IMR-90 (cell line): ENCODE measurements around the gene KCNAB1. TPM values are rescaled to one million over a fixed set of nuclear protein-coding genes. Genes with fewer than 3 reads are reported as not detected.

Source experiments
- ATAC-seq: fragments of 200-7000 bp; cut with Tn5 transposase; 2 replicates; pipeline ENCODE4 v1.9.1; 2020; ENCODE audit warnings: low read depth, mild to moderate bottlenecking, moderate library complexity
- BruUV-seq: library from RNA; stranded (reverse); fragments of 400-500 nt; replicated peaks from 2 replicates; lab custom pipeline; 2021; lab: Mats Ljungman, UMichigan
- CTCF ChIA-PET: fragments of 300-600 bp; formaldehyde crosslinking; extraction: SDS; loops from one replicate; lab custom pipeline; 2021; ENCODE audit warnings: antibody characterized with exemption; lab: Yijun Ruan, JAX
- POLR2A ChIA-PET: fragments of 300-600 bp; sonication (Branson Sonifier 250); formaldehyde crosslinking; loops from one replicate; lab custom pipeline; 2022; ENCODE audit warnings: antibody characterized with exemption; ENCODE audit not compliant: unreplicated experiment; lab: Charles Lee
- DNase-seq: peaks from one replicate; pipeline ENCODE4 v3.0.0; 2013
- H2AFZ ChIP-seq: replicated peaks from 2 replicates; pipeline ENCODE3; 2013; ENCODE audit warnings: low read length, mild to moderate bottlenecking; ENCODE audit not compliant: poor library complexity
- H2AK5ac ChIP-seq: 2 replicates; pipeline ENCODE4 v1.6.1; 2013; ENCODE audit warnings: low read depth, low read length, inconsistent platforms
- H2AK9ac ChIP-seq: replicated peaks from 2 replicates; pipeline ENCODE3; 2013; ENCODE audit warnings: mild to moderate bottlenecking, low read depth, low read length, moderate library complexity; ENCODE audit not compliant: poor library complexity
- H2BK120ac ChIP-seq: 2 replicates; pipeline ENCODE4 v1.6.1; 2013; ENCODE audit warnings: low read depth, low read length, inconsistent platforms
- H2BK15ac ChIP-seq: 3 replicates; pipeline ENCODE4 v1.6.1; 2013; ENCODE audit warnings: low read depth, low read length, inconsistent platforms
- H2BK20ac ChIP-seq: 2 replicates; pipeline ENCODE4 v1.6.1; 2013; ENCODE audit warnings: low read depth, mild to moderate bottlenecking, inconsistent platforms, low read length, moderate library complexity
- H2BK5ac ChIP-seq: 2 replicates; pipeline ENCODE4 v1.6.1; 2013; ENCODE audit warnings: mild to moderate bottlenecking, low read depth, low read length, inconsistent platforms; ENCODE audit not compliant: poor library complexity, severe bottlenecking
- H3K14ac ChIP-seq: replicated peaks from 2 replicates; pipeline ENCODE4 v1.6.1; 2013; ENCODE audit warnings: low read depth, low read length, inconsistent platforms
- H3K18ac ChIP-seq: 2 replicates; pipeline ENCODE4 v1.6.1; 2013; ENCODE audit warnings: low read depth, low read length, control low read depth
- H3K23ac ChIP-seq: 2 replicates; pipeline ENCODE4 v1.6.1; 2013; ENCODE audit warnings: low read depth, low read length, inconsistent platforms
- H3K27ac ChIP-seq: 2 replicates; pipeline ENCODE4 v1.5.1; 2013; ENCODE audit warnings: mild to moderate bottlenecking, control low read depth, low read length; ENCODE audit not compliant: insufficient read depth
- H3K27me3 ChIP-seq: 2 replicates; pipeline ENCODE4 v1.6.1; 2013; ENCODE audit warnings: low read length; ENCODE audit not compliant: control insufficient read depth, insufficient read depth
- H3K36me3 ChIP-seq: 2 replicates; pipeline ENCODE4 v1.6.1; 2013; ENCODE audit warnings: low read length, mixed read lengths; ENCODE audit not compliant: control insufficient read depth, insufficient read depth
- H3K4ac ChIP-seq: 2 replicates; pipeline ENCODE4 v1.6.1; 2013; ENCODE audit warnings: low read depth, low read length, inconsistent platforms
- H3K4me1 ChIP-seq: 2 replicates; pipeline ENCODE4 v1.6.1; 2013; ENCODE audit warnings: low read length, mixed read lengths; ENCODE audit not compliant: control insufficient read depth, insufficient read depth
- H3K4me2 ChIP-seq: 2 replicates; pipeline ENCODE4 v1.6.1; 2013; ENCODE audit warnings: low read depth, mild to moderate bottlenecking, control low read depth, low read length, moderate library complexity
- H3K4me3 ChIP-seq: 2 replicates; pipeline ENCODE4 v1.5.1; 2013; ENCODE audit warnings: low read depth, mild to moderate bottlenecking, control low read depth, low read length, moderate library complexity; ENCODE audit not compliant: insufficient read depth
- H3K56ac ChIP-seq: 2 replicates; pipeline ENCODE4 v1.6.1; 2013; ENCODE audit warnings: low read length, inconsistent platforms; ENCODE audit not compliant: insufficient read depth; ENCODE audit errors: extremely low read depth
- H3K79me1 ChIP-seq, 2 experiments: 2 replicates each; pipeline ENCODE4 v1.6.1; 2013; ENCODE audit warnings: low read length in 2 of 2, inconsistent platforms in 1 of 2, low read depth in 1 of 2
- H3K9ac ChIP-seq: 2 replicates; pipeline ENCODE4 v1.6.1; 2013; ENCODE audit warnings: low read depth, low read length, control low read depth
- H3K9me1 ChIP-seq: 2 replicates; pipeline ENCODE4 v1.6.1; 2013; ENCODE audit warnings: low read length, inconsistent platforms; ENCODE audit not compliant: insufficient read depth
- H3K9me3 ChIP-seq: 2 replicates; pipeline ENCODE4 v1.6.1; 2013; ENCODE audit warnings: low read length; ENCODE audit not compliant: control insufficient read depth, insufficient read depth
- H4K20me1 ChIP-seq: 2 replicates; pipeline ENCODE4 v1.6.1; 2013; ENCODE audit warnings: low read length, inconsistent platforms; ENCODE audit not compliant: insufficient read depth
- H4K5ac ChIP-seq: 2 replicates; pipeline ENCODE4 v1.6.1; 2013; ENCODE audit warnings: mild to moderate bottlenecking, low read depth, low read length, control low read depth
- H4K8ac ChIP-seq, 2 experiments: 2 replicates each; pipeline ENCODE4 v1.6.1; 2013; ENCODE audit warnings: low read depth in 2 of 2, low read length in 2 of 2, control low read depth in 1 of 2, inconsistent platforms in 1 of 2
- H4K91ac ChIP-seq: 2 replicates; pipeline ENCODE4 v1.6.1; 2013; ENCODE audit warnings: low read depth, low read length, inconsistent platforms; ENCODE audit not compliant: insufficient read depth
- CHD1 ChIP-seq: IDR thresholded peaks from 2 replicates; pipeline ENCODE4 v1.6.1; 2012; ENCODE audit warnings: low read depth, low read length, improper control_type of control experiment
- MXI1 ChIP-seq: IDR thresholded peaks from 2 replicates; pipeline ENCODE4 v1.6.1; 2012; ENCODE audit warnings: low read depth, mild to moderate bottlenecking, low read length, moderate library complexity, borderline replicate concordance
- RAD21 ChIP-seq: IDR thresholded peaks from 2 replicates; pipeline ENCODE4 v1.6.1; 2012; ENCODE audit warnings: low read length, improper control_type of control experiment
- WGBS, 2 experiments: methylation state at CpG; one replicate each; pipeline versions ENCODE4 v1.1.5 to v1.1.7; 2013; ENCODE audit warnings: missing lambda C conversion rate in 2 of 2; ENCODE audit not compliant: insufficient read length in 1 of 2; ENCODE audit errors: extremely low coverage in 2 of 2; 5-methylcytosine and 5-hydroxymethylcytosine counted together
- dilution Hi-C: fragments of 300-500 bp; cut with HindIII; formaldehyde crosslinking; loops from one replicate; pipeline ENCODE4 v1.14.3; 2018; ENCODE audit warnings: low sequenced_read_pairs; ENCODE audit not compliant: unreplicated experiment
- in situ Hi-C: fragments of 300-500 bp; cut with MboI; formaldehyde crosslinking; loops from 3 replicates; pipeline ENCODE4 v1.14.3; 2019; ENCODE audit warnings: low sequenced_read_pairs, inconsistent platforms, mixed read lengths
- intact Hi-C: fragments of 100-400 bp; cut with micrococcal nuclease; formaldehyde crosslinking; loops from 2 replicates; pipeline ENCODE4 v1.10.0; 2022
- polyA plus RNA-seq, 3 experiments: library from polyadenylated mRNA; depleted of rRNA; stranded (reverse); fragments of >200 nt; gene quantifications; 2 replicates each; pipeline ENCODE4 v1.2.3, GENCODE V29; 2012; ENCODE audit warnings: low replicate concordance in 1 of 3
- total RNA-seq: library from RNA; depleted of rRNA; stranded (reverse); fragments of >200 nt; gene quantifications from 2 replicates; pipeline ENCODE4 v1.2.3, GENCODE V29; 2012
- TF ChIP-seq, protein P1 (sequence below): conservative IDR thresholded peaks from 2 replicates; pipeline ENCODE4 v1.5.1; 2012; ENCODE audit warnings: mild to moderate bottlenecking, low read depth, low read length, improper control_type of control experiment

Gene KCNAB1
- total and polyA plus RNA-seq, 2 of the 4 experiments (the other 2 are of a cell fraction): under 0.01 to 0.07 TPM

DNA sequence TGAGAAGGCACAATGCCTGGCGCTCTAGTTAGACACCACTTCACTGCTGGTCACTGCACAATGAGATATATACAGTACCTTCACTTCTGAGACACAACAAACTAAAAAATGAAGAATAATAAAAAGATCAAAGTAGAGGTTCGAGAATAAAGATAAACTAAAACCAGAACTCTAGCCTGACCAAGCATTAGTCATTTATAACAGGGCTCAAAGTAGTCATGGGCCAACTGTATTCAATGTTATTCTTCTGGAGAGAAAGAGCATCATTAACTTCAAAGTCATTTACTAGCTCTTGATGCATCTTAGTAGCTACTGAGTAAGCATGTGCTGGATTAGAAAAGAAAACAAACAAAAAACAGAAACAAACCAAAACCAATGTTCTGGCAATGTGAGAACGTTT lies 289.3 kb downstream of the KCNAB1 start:
- Histone ChIP-seq H3K4ac (no peak overlapping the region), H3K14ac (no peak overlapping the region), H2AFZ (no peak overlapping the region), H4K91ac (no peak overlapping the region), H2BK15ac (no peak overlapping the region), H2BK5ac (no peak overlapping the region), H3K56ac (no peak overlapping the region), H2AK9ac (no peak overlapping the region), H3K18ac (no peak overlapping the region), H4K8ac (no peak overlapping the region), H4K5ac (no peak overlapping the region), H3K9ac (no peak overlapping the region), H3K9me1 (no peaks in the 10 kb centered on the region), H2BK20ac (no peak overlapping the region), H2BK120ac (no peak overlapping the region), H3K36me3 (no peaks in the 10 kb centered on the region), H3K4me2 (no peak overlapping the region), H3K79me1 (no peaks in the 10 kb centered on the region), H3K4me3 (no peak overlapping the region), H4K20me1 (no peaks in the 10 kb centered on the region), H2AK5ac (no peak overlapping the region), H3K9me3 (no peaks in the 10 kb centered on the region), H3K27me3 (peaks cover 9% of the 10 kb centered on the region), H3K27ac (no peak overlapping the region), H3K4me1 (no peaks in the 10 kb centered on the region), H3K23ac (no peak overlapping the region)
- POLR2A ChIA-PET: no interaction called here
- ATAC-seq: no peak
- dilution Hi-C loops: no loop called here
- no TSS peak for BruUV-seq
- CTCF ChIA-PET: no interaction called here
- WGBS, 2 experiments: no CpG with 5 or more reads among the region's 3 CpGs
- intact Hi-C loops: no loop called here
- no peak for TF ChIP-seq MXI1
- no peak for TF ChIP-seq RAD21
- TF ChIP-seq, protein P1, sequence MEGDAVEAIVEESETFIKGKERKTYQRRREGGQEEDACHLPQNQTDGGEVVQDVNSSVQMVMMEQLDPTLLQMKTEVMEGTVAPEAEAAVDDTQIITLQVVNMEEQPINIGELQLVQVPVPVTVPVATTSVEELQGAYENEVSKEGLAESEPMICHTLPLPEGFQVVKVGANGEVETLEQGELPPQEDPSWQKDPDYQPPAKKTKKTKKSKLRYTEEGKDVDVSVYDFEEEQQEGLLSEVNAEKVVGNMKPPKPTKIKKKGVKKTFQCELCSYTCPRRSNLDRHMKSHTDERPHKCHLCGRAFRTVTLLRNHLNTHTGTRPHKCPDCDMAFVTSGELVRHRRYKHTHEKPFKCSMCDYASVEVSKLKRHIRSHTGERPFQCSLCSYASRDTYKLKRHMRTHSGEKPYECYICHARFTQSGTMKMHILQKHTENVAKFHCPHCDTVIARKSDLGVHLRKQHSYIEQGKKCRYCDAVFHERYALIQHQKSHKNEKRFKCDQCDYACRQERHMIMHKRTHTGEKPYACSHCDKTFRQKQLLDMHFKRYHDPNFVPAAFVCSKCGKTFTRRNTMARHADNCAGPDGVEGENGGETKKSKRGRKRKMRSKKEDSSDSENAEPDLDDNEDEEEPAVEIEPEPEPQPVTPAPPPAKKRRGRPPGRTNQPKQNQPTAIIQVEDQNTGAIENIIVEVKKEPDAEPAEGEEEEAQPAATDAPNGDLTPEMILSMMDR: no peak
- no peak for TF ChIP-seq CHD1
- DNase-seq: no peak
- in situ Hi-C loops: no loop called here
